Heart left ventricle (tissue), 16 donors: ENCODE data around the gene SELP. TPM values are rescaled to one million over a fixed set of nuclear protein-coding genes. Genes with fewer than 3 reads are reported as not detected.
A peak's percentile ranks its signal among the peaks of the same experiment; 100 is the strongest.
"Not testable (repeated sequence)": the region's sequence is repeated elsewhere in the genome, so short reads cannot be mapped to it uniquely, and the experiment has no call there.

Experiments used
- ATAC-seq, 4 donors: fragments of 200-7000 bp; cut with Tn5 transposase; one replicate each; pipeline ENCODE4 v1.9.1; 2020 to 2022; ENCODE audit warnings: moderate library complexity in 4 of 4, mild to moderate bottlenecking in 3 of 4, moderate number of reproducible peaks in 1 of 4
- DNase-seq, 5 donors: peaks; one replicate each; pipeline ENCODE4 v3.0.0-alpha.2; 2020
- H3K27ac ChIP-seq, 12 donors: fragments of 200-600 bp; sonication (generic) in 4 of 12; one replicate each; pipeline versions ENCODE4 v1.5.0 to v1.8.0; 2016 to 2022; ENCODE audit warnings: mild to moderate bottlenecking in 2 of 12
- H3K27me3 ChIP-seq, 9 donors: fragments of 200-600 bp; sonication (generic) in 2 of 9; one replicate each; pipeline versions ENCODE4 v1.5.1 to v1.8.0; 2016 to 2022; ENCODE audit warnings: mild to moderate bottlenecking in 3 of 9
- H3K36me3 ChIP-seq, 9 donors: fragments of 200-600 bp; sonication (generic) in 2 of 9; one replicate each; pipeline versions ENCODE4 v1.5.0 to v1.8.0; 2018 to 2022; ENCODE audit warnings: mild to moderate bottlenecking in 2 of 9
- H3K4me1 ChIP-seq, 12 donors: fragments of 200-600 bp; sonication (generic) in 4 of 12; one replicate each; pipeline versions ENCODE4 v1.5.0 to v1.8.0; 2016 to 2022; ENCODE audit warnings: mild to moderate bottlenecking in 3 of 12
- H3K4me3 ChIP-seq, 12 donors: fragments of 200-600 bp; sonication (generic) in 4 of 12; one replicate each; pipeline versions ENCODE4 v1.5.0 to v1.8.0; 2017 to 2022; ENCODE audit warnings: mild to moderate bottlenecking in 9 of 12, moderate library complexity in 4 of 12
- H3K9me3 ChIP-seq, 12 donors: fragments of 200-600 bp; sonication (generic) in 4 of 12; one replicate each; pipeline versions ENCODE4 v1.5.0 to v1.8.0; 2016 to 2022; ENCODE audit warnings: mild to moderate bottlenecking in 1 of 12
- POLR2A ChIP-seq, 2 donors: fragments of 450-650 bp; IDR thresholded peaks; one replicate each; pipeline ENCODE4 v1.6.1; 2017; ENCODE audit warnings: antibody characterized with exemption in 2 of 2, mild to moderate bottlenecking in 2 of 2, moderate library complexity in 2 of 2
- WGBS, 4 donors: extraction: QIAGEN DNeasy Blood & Tissue Kit in 2 of 4; methylation state at CpG; one replicate each; pipeline versions ENCODE4 v1.1.5 to v1.1.7; 2013 to 2018; 5-methylcytosine and 5-hydroxymethylcytosine counted together
- intact Hi-C, 10 donors: fragments of 100-400 bp; cut with DNase I; formaldehyde crosslinking; loops; one replicate each; pipeline versions ENCODE4 v1.11.1 to v1.14.2; 2022
- long read RNA-seq, 3 donors: library from polyadenylated mRNA; unstranded; transcript quantifications; one replicate each; pipeline ENCODE4 v2.0.0, GENCODE V29; 2020 to 2021
- polyA plus RNA-seq, 2 donors: library from polyadenylated mRNA; stranded (reverse); fragments of 200-250 nt; gene quantifications; one replicate each; pipeline ENCODE4 v1.2.3, GENCODE V29; 2013
- total RNA-seq, 9 donors: library from RNA; depleted of rRNA in 2 of 9; stranded (reverse); fragments of >200 nt in 2 of 9; fragmentation: NEBNext Ultra II Directional in 3 of 9; extraction: Animal tissue kit (Norgen Biotek cat#: 25700) in 3 of 9; gene quantifications; one replicate each; pipeline versions ENCODE4 v1.1.0 to v1.2.4, GENCODE V29; 2016 to 2023
- TF ChIP-seq, protein P1 (sequence below), 12 donors: fragments of 200-600 bp; sonication (generic) in 4 of 12; IDR thresholded peaks; one replicate each; pipeline versions ENCODE4 v1.5.0 to v1.8.0; 2018 to 2022; ENCODE audit warnings: antibody characterized with exemption in 12 of 12, mild to moderate bottlenecking in 5 of 12
- donor health status: ischemic (EF 13 %, LVEDD 7.1; RV severe dilation, severe dysfunction).
- donor health status: healthy with polysubstance abuse.
- donor health status: DM: no; HTN: yes; CAD: no.
- donor health status: DM: no; HTN: no; CAD: no.
- donor health status: ischemic (EF 25% LVEDD 6.9; RV normal size, moderate dysfunction).
- donor health status: ischemic (EF 25% LVEDD 5.7; RV mildly dilated, moderate dysfunction).
- donor health status: healthy.
- donor health status: DM: yes; HTN: yes; CAD: no.
- donor health status: ischemic (EF 35%, LVEDD 5.7; RV mildly dilated, moderate dysfunction).
- donor health status: nonischemic (EF 11% LVEDD 7.7; RV severe dilation, severe dysfunction).
- donor health status: DM: yes; HTN: yes; CAD: no.
- donor health status: PGD.
- donor health status: ischemic (EF 29% LVEDD 5.4; RV normal size, mild dysfunction).
- donor health status: nonischemic (EF 23%, LVEDD 6.1; RV moderate dilation, normal function).

The SELP gene
- total RNA-seq = 1 to 10 TPM; 1.1 to 9.7 (median 5.3) TPM
- 1 to 10 TPM; 2.2 to 2.3 TPM for polyA plus RNA-seq
- long read RNA-seq, donor 1, partial matches to known transcripts = 2 of 6 reads
- long read RNA-seq, donor 1, other reads (novel, unspliced or antisense) = 4 of 6 reads
- long read RNA-seq, donor 2, partial matches to known transcripts = 1 of 16 reads
- long read RNA-seq, donor 2, other reads (novel, unspliced or antisense) = 14 of 16 reads
- long read RNA-seq, donor 3, partial matches to known transcripts = 0 of 1 reads
- long read RNA-seq, donor 3, other reads (novel, unspliced or antisense) = 1 of 1 reads

DNA sequence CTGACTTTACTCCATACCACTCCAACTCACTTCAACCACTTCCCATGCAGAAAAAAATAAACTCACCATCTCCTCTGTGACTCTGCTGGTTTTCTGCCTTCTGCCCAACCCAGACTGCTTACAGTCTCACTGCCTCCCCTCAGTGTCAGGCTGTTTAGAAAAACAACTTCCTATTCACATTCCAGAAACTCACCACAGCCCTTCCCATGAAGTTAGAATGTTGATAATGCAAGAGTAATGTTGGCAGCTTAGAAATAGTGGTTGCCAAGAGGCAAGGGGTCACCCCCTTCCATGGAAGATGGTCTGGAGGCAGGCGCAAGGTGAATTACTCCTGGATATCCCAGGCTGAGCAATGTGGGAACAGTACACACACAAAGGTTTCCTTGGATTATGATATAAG lies at the start of gene SELP:
Gene SELP, minus strand, starts transcription at position 119 of the 400 bp plus-strand sequence. Its CDS starts 50 bp downstream, at position 69.
- peak within 1 kb of the TSS in 3 of 12 donors; percentile 4 to 43 (median 28) for H3K4me3 ChIP-seq
- DNase-seq (no peak), ATAC-seq (no peak)
- no peaks in the 10 kb centered on the region for H3K36me3 ChIP-seq
- peak within 1 kb of the TSS in 1 of 12 donors; percentile 32 for H3K27ac ChIP-seq
- H3K27me3 ChIP-seq = peaks cover 0 to 5% (median 0%) of the 10 kb centered on the region in 9 donors
- intact Hi-C loops = no loop called here
- TF ChIP-seq POLR2A (IDR thresholded peaks at IDR 0.05) = no peak
- TF ChIP-seq, protein P1, sequence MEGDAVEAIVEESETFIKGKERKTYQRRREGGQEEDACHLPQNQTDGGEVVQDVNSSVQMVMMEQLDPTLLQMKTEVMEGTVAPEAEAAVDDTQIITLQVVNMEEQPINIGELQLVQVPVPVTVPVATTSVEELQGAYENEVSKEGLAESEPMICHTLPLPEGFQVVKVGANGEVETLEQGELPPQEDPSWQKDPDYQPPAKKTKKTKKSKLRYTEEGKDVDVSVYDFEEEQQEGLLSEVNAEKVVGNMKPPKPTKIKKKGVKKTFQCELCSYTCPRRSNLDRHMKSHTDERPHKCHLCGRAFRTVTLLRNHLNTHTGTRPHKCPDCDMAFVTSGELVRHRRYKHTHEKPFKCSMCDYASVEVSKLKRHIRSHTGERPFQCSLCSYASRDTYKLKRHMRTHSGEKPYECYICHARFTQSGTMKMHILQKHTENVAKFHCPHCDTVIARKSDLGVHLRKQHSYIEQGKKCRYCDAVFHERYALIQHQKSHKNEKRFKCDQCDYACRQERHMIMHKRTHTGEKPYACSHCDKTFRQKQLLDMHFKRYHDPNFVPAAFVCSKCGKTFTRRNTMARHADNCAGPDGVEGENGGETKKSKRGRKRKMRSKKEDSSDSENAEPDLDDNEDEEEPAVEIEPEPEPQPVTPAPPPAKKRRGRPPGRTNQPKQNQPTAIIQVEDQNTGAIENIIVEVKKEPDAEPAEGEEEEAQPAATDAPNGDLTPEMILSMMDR (IDR thresholded peaks at IDR 0.05) = no peak
- H3K9me3 ChIP-seq = peaks cover 0 to 21% (median 15%) of the 10 kb centered on the region in 12 donors
- 68 to 75% (median 74%) methylated on average over 1 of the region's 1 CpG for WGBS, 4 donors
- no peaks in the 10 kb centered on the region for H3K4me1 ChIP-seq

DNA sequence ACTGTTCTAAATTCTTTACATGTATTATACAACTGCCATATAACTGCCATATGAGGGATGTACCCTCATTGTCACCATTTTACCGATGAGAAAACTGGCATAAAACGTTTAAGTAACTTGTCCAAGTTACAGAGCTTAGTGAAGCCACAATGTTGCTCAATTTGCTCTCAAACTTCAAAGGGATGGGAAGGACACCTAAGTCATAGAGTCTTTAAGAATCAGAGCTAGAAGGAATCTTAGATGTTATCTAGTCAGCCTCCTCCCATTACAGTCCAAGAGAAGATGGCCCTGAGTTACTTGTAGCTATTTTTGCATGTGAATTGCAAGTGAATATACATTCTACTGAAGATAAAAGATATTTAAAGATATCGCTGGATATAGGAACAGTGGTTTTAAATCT lies 49.8 kb upstream of the SELP start:
- intact Hi-C loops = no loop called here
- no peak for ATAC-seq
- H3K27me3 ChIP-seq = peaks cover 0 to 20% (median 0%) of the 10 kb centered on the region in 9 donors
- DNase-seq = no peak
- no peaks in the 10 kb centered on the region for H3K9me3 ChIP-seq
- no peaks in the 10 kb centered on the region for H3K36me3 ChIP-seq
- TF ChIP-seq POLR2A (IDR thresholded peaks at IDR 0.05) = no peak
- TF ChIP-seq, protein P1 (IDR thresholded peaks at IDR 0.05) = no peak
- no peak overlapping the region for H3K27ac ChIP-seq
- peaks cover 0 to 14% (median 0%) of the 10 kb centered on the region in 12 donors for H3K4me1 ChIP-seq
- no peak overlapping the region for H3K4me3 ChIP-seq
- 77 to 86% (median 79%) methylated on average over 3 of the region's 3 CpGs for WGBS, 4 donors

DNA sequence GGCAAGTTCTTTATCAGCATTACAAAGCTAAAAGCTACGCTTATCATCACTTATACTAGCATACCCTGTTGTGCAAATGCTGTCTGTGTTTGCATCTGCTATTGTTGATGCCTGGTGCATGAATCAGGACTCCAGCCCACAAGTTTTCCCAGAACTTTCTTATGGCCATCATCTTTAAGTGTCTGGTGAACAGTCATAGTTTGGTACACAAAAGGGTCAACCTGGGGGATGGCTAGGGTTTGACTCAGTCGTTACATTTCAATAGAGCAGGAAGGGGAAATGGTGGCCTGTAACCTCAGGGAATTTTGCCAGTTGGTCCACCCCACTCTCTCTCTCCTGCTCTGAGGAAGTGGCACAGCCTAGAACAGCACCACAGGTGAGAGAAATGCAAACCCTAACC lies 46.1 kb upstream of the SELP start:
- TF ChIP-seq, protein P1 (IDR thresholded peaks at IDR 0.05) = no peak
- TF ChIP-seq POLR2A (IDR thresholded peaks at IDR 0.05) = no peak
- H3K27me3 ChIP-seq = peaks cover 0 to 6% (median 0%) of the 10 kb centered on the region in 9 donors
- 39 to 56% (median 41%) methylated on average over 2 of the region's 2 CpGs for WGBS, 4 donors
- H3K4me1 ChIP-seq = peaks cover 0 to 14% (median 0%) of the 10 kb centered on the region in 12 donors
- intact Hi-C loops = no loop called here
- no peak for DNase-seq
- no peaks in the 10 kb centered on the region for H3K36me3 ChIP-seq
- ATAC-seq = no peak
- peaks cover 0 to 8% (median 0%) of the 10 kb centered on the region in 12 donors for H3K9me3 ChIP-seq
- H3K4me3 ChIP-seq = no peak overlapping the region
- no peak overlapping the region for H3K27ac ChIP-seq

DNA sequence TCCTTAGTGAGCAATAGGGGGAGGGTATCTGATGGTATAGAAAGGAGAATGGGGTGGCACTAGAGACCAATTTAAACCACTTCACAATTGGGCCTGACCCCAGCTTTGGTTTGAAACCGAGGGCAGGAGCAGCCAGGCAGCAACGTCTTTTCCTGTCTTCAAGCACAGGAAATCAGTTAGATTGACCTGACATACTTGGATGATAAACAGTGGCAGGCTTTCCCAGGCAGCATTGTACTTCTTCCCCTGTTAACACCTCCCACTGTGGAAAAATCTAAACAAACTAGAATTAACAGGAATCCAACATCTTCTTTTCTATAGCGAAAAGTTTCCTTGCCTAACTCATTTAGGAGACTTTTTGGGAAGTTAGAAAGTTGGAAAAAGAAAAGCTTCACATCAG lies 40.9 kb upstream of the SELP start:
- no peak for TF ChIP-seq POLR2A (IDR thresholded peaks at IDR 0.05)
- TF ChIP-seq, protein P1 (IDR thresholded peaks at IDR 0.05) = no peak
- no peak for DNase-seq
- peak in 1 of 4 donors; percentile 39 for ATAC-seq
- WGBS, 4 donors = 18 to 29% (median 26%) methylated on average over 3 of the region's 3 CpGs
- Histone ChIP-seq H3K4me1 (peaks cover 0 to 18% (median 0%) of the 10 kb centered on the region in 12 donors), H3K4me3 (no peak overlapping the region), H3K9me3 (peaks cover 0 to 8% (median 0%) of the 10 kb centered on the region in 12 donors), H3K36me3 (no peaks in the 10 kb centered on the region), H3K27ac (no peak overlapping the region), H3K27me3 (no peaks in the 10 kb centered on the region)
- intact Hi-C loops = no loop called here

DNA sequence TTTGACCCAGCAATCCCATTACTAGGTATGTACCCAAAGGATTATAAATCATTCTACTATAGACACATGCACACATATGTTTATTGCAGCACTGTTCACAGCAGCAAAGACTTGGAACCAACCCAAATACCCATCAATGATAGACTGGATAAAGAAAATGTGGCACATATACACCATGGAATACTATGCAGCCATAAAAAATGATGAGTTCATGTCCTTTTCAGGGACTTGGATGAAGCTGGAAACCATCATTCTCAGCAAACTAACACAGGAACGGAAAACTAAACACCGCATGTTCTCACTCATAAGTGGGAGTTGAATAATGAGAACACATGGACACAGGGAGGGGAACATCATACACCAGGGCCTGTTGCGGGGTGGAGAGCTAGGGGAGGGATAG lies 40.3 kb upstream of the SELP start:
- ATAC-seq, DNase-seq, H3K9me3 ChIP-seq, intact Hi-C loops, H3K4me3 ChIP-seq, H3K36me3 ChIP-seq, H3K27ac ChIP-seq, H3K27me3 ChIP-seq: not testable (repeated sequence)
- 91 to 95% (median 93%) methylated on average over 3 of the region's 3 CpGs for WGBS, 4 donors
- H3K4me1 ChIP-seq = peaks cover 0 to 14% (median 0%) of the 10 kb centered on the region in 12 donors

DNA sequence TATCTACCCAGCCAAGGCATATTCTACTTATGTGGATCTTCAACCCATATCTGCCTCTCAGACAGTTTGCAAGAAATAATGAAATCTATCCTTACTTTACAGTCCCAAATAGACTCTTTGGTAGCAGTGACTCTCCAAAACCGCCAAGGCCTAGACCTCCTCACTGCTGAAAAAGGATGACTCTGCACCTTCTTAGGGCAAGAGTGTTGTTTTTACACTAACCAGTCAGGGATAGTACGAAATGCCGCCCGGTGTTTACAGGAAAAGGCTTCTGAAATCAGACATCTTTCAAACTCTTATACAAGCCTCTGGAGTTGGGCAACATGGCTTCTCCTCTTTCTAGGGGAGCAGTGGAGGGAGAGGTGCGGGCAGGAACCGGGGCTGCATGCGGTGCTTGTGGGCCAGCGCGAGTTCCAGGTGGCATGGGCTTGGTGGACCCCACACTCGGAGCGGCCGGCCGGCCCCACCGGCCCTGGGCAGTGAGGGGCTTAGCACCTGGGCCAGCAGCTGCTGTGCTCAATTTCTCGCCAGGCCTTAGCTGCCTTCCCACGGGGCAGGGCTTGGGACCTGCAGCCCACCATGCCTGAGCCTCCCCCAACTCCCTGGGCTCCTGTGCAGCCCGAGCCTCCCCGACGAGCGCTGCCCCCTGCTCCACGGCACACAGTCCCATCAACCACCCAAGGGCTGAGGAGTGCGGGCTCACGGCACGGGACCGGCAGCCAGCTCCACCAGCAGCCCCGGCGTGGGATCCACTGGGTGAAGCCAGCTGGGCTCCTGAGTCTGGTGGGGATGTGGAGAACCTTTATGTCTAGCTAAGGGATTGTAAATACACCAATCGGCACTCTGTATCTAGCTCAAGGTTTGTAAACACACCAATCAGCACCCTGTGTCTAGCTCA lies 38.0 kb upstream of the SELP start:
- peak overlapping the region in 1 of 12 donors; percentile 76 for H3K27ac ChIP-seq
- WGBS, 4 donors = 90 to 96% (median 94%) methylated on average over 18 to 27 of the region's 28 CpGs

More for the DNA sequence above, 38.0 kb upstream of the SELP start:
- H3K9me3 ChIP-seq, ATAC-seq, intact Hi-C loops, H3K27me3 ChIP-seq, H3K36me3 ChIP-seq, DNase-seq: not testable (repeated sequence)
- H3K4me1 ChIP-seq = peaks cover 0 to 14% (median 0%) of the 10 kb centered on the region in 12 donors
- peak overlapping the region in 1 of 12 donors; percentile 20 for H3K4me3 ChIP-seq
